HG02588 (cell line): Measurements from ENCODE around the gene NELL1.

Experiments
- ATAC-seq: cut with Tn5 transposase; IDR thresholded peaks from one replicate; pipeline ENCODE4 v1.9.1; 2021; ENCODE audit warnings: mild to moderate bottlenecking, moderate library complexity; ENCODE audit not compliant: unreplicated experiment

NELL1 gene

DNA sequence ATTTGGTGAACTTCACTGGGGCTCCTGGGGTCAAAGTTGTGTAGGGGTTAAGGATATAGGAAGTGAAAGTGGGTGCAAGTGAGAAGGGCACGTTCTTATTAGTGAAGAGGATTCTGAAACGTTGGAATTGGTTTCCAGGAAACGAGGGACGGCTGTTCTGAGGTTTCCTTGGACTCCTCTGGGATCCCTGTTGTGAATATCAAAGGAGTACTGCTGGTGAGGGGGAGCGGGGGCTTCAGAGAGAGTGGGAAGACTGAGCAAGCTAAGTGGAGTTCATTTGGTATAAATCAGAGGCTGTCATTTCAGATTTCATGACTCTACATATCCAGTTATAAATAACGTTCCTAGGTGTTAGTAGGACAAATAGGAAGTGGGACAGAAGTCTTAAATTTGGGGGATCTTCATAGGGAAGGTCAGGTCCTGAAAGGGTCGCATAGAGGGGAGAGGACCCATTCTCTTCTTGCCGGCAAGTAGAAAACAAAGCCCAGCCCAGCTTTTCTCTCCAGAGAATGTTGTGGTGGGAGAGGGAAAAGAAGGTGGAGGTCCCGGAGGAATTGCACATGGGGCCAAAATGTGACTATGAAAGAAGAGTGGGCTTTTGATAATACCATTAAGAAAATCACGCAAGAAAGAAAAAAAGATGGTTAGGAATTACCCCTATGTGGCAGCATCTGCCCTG is 1.1 kb upstream of the NELL1 start:
- no peak for ATAC-seq

DNA sequence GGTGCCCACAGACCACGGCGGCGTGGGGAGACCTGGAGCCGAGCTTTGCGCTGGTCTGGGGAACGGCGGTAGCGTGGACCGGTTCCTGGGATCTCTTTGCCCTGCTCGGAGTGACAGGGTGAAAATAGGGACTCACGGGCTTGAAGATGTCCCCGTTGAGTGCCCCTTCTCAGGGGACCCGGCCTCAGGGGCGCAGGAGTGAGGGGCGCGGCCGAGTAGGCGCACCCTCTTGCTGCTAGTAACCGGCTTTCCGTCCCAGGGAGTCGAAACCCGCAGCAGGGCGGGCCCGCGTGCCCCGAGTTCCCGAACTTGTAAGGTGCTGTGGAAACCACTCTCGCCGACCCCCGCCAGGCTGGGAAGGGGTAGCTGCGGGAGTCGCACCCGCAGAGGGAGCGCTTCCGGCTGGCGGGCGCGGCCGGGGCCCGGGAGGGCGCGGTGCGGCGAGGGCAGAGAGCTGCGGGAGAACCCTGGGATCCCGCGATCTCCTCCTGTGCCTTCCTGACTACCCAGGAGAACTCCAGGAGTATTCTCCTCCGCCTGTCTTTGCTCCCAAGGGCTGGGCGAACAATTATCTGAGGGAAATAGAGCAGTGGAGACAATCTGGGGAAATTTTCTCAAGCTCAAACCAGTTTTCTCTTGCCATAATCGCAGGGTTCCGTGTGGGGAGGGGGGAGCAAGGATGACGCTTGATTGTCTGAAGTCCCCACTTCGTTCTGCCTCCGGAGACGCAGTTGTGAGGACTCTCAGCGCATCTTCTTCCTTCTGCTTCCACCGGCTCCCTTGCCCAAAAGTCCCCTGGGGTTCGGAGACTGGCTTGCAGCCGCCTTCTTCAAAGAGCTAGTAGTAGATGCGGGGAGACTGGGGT is 666 bp downstream of the NELL1 start:
- ATAC-seq = no peak

DNA sequence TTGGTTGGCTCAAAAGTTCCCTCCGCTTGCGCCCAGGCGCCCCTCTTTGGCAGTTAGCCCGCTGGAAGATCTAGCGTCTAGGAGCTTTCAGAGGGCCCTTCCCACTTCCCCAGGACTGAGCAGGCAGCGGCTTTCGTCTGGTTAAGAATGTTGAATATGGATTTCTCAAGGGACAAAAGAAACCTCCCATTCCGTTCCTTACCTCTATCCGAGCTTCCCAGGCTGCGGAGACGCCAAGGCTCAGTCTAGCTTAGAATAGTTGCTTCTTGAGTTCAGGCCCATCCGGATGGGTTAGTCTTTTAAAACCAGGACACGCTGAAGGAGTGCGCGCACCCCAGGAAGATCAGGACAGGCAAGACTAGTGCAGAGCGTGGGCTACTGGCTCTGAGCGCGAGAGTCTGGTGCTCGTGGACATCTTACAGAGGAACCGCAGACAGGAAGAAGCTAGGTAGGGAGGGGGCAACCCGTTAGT is 1.6 kb downstream of the NELL1 start:
- ATAC-seq = no peak

DNA sequence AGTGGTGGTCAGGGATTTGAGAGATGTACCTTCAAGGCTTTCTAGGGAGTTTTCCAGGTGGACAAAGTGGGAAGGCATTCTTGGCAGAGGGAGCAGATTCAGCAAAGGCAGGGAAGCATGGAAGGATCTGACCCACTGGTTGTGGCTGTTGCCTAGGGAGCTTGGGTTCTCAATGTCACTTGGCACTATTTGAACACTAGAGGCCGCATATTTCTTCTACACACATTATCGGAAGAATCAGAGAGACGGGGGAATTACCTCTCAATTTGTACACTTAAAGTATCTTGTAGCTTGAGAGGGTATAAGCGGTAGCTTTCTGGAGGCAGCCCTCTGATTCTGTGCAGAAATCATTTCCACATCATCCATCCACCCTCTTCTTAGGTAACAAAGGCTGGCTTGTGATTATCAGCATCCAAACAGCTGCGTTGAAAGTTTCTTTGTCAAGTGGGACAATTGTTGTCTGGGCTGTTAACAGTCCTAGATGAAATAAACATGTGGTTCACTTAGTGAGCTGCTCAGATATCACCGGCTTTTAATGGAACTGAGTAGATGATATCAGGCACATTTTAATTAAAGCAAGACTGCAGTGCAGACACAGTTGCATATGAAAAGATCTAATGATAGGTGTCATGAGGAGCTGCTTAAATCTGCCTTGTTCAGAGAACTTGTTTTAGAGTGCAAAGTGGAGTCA is 2.6 kb downstream of the NELL1 start:
- no peak for ATAC-seq

DNA sequence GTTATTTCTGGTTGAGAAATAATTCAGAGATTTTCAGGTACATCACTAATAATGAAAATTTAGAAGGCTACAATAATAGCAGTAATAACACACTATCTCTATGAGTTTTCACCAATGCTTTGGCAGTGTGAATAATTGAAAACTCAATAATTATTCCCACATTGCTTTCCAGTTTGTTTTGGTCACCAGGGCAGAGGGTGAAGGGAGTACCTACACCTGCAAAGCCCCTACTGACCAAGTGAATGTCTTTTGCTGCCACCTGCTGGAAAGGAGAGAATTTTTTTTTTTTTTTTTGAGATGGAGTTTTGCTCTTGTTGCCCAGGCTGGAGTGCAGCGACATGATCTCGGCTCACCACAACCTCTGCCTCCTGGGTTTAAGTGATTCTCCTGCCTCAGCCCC is 3.2 kb downstream of the NELL1 start:
- no peak for ATAC-seq

DNA sequence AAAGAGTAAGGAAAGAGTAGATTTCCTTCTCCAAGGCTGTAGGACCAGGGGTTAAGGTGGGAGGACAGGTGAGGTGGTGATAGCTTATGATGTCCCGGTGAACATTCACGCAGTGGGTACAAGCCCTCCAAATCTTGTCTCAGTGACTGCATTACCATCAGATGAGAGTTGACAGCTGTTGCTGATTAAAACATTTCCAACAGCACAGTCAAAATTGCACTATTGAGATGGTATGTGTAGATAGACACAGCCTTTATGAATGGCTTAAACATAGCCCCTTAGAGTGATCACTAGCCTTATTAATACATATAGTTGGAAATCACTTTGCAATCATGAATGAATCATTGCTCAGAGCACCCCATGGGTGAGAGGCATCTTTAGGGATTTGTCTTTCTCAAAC is 7.3 kb downstream of the NELL1 start:
- ATAC-seq = no peak

DNA sequence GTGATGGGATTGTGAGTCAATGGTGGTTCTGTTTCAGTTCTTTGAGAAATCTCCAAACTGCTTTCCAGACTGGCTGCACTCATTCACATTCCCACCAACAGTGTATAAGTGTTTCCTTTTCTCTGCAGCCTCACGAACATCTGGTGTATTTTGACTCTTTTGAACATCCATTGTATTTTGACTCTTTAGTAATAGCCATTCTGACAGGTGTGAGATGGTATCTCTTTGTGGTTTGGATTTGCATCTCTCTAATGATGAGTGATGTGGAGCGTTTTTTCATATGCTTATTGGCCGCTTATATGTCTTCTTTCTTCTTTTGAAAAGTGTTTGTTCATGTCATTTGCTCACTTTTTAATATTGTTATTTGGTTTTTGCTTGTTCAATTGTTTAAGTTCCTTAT is 19.4 kb downstream of the NELL1 start:
- no peak for ATAC-seq

DNA sequence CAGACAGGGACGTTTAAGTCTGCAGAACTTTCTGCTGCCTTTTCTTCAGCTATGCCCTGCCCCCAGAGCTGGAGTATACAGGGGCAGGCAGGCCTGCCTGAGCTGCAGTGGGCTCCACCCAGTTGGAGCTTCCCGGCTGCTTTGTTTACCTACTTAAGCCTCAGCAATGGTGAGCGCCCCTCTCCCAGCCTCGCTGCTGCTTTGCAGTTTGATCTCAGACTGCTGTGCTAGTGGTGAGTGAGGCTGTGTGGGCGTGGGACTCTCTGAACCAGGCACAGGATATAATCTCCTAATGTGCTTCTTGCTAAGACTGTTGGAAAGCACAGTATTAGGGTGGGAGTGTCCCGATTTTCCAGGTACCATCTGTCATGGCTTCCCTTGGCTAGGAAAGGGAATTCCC is 38.5 kb downstream of the NELL1 start:
- ATAC-seq = no peak

DNA sequence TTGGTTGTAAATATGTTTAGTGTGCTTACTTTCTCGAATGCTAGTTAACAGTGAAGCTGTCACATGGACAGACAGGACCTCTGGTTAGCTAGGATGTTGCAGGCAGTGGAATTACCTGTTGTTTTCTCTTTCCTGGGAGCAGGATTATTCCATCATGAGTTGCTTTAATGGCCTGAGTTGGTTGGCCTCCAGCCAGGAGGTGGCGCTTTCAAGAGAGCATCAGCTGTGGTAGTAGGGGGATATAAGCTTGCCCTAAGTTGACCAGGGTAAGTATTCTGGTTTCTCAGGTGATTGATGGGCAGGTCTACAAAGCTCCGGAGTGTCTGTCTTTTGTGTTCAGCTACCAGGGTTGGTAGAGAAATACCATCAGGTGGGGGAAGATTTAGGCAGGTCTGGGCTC is 43.5 kb downstream of the NELL1 start:
- ATAC-seq = no peak

DNA sequence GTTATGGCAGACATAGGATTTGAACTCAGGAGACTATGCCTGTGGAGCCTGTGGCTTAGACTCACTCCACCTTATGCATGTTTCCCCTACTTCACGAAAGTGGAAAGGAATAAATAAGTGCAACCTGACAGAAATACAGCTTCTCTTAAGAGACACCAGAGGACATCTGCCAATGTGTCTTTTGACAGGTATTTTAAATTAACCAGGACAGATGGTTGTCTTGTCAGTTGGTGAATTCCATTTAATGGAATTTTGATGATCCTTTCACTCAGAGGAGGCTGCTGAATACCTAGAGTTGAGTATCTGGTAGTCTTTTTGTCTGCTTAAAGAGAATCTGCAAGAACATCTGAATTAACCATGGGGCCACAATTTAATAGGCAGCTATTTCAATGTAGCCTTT is 46.1 kb downstream of the NELL1 start:
- ATAC-seq = no peak

DNA sequence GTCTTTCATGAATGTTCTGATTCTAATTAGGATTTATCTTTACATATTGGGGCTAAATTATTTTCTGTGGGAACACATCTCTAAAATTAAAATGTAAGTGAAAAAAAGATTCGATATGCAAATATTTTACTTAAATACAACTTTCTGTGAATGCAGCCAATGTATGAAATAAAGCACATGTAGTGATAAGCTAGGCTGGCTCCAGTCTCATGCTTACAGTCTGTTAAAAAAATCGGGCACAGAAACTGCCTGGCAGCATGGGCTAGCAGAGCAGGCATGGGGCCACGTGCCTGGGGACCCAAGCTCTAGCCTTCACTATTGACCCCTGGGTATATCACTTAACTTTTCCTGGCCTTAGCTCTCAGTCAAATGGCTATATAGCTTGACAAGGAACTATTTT is 46.5 kb downstream of the NELL1 start:
- ATAC-seq = no peak

DNA sequence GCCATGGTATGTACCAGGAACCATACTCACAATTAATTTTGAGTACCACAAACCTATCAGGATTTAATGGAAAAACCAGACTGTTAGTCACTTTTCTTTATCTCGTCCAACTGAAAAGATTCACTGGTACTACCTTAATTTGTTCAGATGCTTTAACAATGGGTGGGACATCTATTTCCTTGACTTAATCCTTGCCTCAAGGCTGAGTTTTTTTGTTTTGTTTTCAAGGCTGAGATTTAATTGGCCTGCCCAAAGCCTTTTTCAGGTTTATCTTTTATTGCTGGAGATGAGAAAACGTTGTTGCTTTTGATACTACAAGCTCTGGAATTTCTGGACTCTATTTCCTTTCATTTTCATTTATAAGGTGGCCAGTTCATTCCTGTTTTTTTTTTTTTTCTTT is 50.4 kb downstream of the NELL1 start:
- no peak for ATAC-seq

DNA sequence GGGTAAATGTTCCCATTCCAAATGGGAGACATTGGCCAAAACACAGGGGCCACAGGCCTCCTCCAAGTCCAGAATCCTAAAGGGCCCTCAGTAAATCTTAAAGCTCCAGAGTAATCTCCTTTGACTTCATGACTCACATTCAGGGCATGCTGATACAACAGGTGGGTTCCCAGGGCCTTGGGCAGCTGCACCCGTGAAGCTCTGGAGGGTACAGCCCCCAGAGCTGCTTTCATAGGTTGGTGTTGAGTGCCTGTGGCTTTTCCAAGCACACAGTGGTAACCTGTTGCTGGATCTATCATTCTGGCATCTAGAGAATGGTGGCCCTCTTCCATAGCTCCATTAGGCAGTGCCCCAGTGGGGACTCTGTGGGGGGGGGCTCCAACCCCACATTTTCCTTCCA is 54.0 kb downstream of the NELL1 start:
- no peak for ATAC-seq

DNA sequence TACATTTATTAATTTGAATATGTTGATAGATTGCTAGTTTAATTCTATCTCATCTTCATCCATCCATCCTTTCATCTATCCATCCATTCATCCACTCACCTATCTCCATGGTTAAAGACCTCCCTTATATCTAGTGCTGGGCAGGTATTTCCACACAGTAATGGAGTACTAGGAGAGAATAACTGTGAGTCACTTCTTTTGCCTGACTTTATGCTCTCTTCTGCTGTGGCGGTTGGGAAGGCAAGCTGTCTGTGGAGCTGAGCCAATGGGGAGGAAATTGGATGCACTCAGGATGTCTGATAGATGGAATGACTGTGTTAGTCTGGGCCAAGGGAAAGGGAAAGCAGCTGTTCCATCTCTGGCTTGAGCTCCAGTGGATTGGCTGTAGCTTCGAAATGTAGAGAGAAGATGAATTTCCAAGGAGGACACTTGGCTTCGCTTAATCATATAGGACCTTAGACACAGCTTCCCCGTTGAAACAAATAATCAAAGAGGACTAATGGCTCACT is 60.3 kb downstream of the NELL1 start:
- ATAC-seq = no peak

DNA sequence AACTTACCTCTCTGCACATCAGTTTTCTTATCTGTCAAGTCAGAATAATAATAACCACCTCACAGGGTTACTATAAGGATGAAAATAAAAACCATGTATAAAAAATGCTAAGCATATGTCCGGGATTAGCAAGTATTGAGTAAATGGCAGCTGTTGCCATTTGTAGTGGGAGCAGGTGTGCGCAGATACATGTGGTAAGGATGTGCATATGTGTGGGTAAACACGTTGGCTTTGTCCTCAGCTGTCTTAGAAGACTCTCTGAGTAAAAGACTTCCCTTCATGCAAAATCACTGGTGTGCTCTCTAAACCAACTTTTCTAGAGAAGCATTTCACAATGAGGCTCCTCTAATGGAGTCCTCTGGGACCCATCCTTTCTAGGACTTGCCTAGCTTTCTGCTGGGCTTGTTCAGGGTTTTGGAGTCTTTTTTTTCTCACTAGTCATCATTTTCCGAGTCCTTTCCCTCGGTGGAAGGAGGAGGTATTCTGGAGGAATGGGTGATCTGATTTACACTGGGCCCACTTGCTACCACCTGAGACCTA is 62.4 kb downstream of the NELL1 start:
- ATAC-seq = no peak

DNA sequence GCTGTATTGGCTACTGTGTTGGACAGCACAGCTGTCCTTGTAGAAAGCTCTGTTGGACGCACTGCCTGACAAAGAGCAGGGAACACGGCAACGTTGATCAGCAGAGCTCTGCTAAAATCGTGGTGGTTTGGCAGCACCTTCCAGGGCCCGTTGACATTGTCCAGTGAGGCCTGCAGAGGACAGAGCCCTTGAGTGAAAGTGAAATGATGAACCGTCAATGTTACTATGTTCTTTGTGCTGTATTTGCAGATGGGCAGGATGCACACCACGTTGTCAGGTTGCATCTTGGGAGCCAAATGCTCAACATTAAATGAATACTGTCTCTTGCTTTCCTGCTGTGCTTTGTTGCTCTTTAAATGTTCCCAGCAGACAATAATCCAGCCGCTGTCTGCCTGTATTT is 69.7 kb downstream of the NELL1 start:
- no peak for ATAC-seq

DNA sequence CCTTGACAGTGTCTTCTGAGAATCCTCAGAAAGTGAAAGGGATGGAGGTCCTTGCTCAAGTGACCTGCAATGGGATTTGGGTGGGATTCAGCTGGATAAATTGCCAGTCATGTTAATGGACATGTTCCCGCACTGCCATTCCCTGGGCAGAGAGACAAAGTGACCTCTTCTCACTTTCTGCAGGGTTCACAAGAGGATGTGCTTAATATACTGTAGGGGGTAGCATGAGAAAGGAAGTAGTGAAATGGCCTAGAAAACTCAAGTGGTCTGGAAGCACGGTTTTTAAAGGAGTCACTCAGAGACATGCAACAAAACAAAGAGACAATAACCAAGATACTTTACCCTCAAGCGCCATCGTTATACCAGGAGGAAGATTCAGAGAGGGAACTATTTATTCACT is 70.2 kb downstream of the NELL1 start:
- ATAC-seq = no peak

DNA sequence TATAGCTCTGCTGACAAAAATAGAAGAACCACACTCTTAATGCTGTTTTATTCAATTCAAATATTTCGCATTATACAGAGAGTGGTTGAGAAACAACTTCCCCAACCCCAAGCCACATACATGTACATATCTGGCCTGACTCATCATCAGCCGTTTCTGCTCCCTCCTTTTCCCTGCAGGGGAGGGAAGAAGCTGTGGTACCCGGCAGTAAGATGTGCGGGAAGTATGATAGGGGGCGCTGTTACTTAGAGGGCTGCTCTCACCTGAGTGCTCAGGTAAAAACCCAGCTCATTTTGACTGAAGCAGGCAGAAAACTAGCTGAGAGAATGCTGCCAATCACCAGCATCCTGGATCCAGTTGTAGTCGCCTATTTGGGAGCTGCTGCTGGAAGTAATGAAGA is 85.5 kb downstream of the NELL1 start:
- ATAC-seq = no peak

DNA sequence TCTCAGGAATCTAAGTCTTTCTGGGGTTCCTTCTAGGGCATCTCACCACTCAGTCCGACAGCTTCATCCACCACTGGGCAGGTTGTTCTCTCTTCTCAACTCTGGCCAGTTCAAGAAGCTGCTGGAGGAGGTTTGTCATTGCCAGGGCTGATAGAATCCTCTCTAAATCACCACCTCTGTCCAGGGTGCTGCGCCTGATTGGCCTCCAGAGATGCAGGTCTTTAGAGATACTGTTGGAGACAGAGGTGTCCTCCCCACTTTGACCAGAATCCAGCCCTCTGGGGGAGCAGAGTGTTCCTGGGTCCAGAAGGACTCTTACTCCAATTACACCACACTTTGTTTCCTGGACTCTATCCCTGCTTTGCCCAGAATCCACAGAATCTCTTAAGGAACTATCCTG is 90.2 kb downstream of the NELL1 start:
- ATAC-seq = no peak

DNA sequence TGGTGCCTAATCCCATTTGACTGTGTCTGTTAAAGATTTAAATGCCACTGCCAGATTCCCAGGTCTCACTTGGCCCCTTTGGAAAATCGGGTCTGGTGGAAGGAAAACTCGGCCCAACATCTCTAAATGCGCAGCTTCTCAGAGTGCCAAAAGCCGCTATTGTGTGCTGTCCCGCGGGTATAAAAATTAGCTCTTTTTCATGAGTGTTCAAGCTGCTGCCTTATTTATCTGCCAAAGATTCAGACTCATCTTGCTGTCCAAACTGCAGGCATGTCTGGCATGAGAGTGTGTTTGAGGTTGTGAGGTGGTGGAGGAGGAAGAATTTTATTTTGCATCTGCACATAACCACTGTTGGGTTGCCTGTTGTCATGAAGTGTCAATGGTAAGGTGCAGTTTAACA is 91.4 kb downstream of the NELL1 start:
- no peak for ATAC-seq

DNA sequence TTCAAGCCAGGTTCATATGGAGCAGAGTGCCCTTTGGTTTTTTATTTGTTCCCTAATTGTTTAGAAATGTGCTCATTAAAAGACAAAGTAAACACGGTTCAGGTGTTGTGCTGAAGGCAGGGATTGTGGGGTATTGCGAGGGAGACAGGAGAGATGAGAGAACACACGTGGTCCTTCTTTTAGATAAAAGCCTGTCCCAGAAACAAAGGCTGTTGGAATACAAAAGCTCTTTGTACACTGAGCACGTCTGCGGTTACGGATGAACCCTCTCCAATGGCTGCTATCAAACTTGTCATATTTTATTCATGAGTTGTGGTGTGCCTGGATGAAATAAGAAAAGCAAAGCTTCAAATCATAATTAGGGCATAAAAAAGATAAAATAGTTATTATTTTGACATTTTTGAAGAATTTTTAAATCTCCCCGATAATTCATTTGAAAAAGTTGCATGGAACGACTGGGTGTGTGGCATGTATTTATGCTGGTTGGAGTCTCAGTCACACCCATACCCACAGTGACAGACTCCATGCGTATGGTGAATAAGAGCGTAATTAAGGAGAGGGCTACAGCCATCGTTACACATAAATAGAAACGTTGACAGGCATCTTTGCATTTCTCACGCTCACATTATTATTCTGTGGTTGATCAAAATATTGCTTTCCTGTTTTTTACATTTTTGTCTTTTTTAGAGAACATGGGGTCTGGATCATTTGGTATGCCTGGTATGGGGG is 92.9 kb downstream of the NELL1 start:
- no peak for ATAC-seq
